Glomerular endothelial cell (primary cell): ENCODE data around the gene NEB. TPM values are rescaled to one million over a fixed set of nuclear protein-coding genes. Genes with fewer than 3 reads are reported as not detected.

Source experiments
- DNase-seq: peaks from one replicate; pipeline ENCODE4 v3.0.0-alpha.2; 2011; ENCODE audit warnings: low read depth, low spot score; ENCODE audit errors: extremely low read depth
- total RNA-seq: library from RNA; depleted of rRNA; stranded (reverse); fragments of >200 nt; gene quantifications from 2 replicates; pipeline ENCODE4 v1.2.3, GENCODE V29; 2015

NEB gene, protein sequence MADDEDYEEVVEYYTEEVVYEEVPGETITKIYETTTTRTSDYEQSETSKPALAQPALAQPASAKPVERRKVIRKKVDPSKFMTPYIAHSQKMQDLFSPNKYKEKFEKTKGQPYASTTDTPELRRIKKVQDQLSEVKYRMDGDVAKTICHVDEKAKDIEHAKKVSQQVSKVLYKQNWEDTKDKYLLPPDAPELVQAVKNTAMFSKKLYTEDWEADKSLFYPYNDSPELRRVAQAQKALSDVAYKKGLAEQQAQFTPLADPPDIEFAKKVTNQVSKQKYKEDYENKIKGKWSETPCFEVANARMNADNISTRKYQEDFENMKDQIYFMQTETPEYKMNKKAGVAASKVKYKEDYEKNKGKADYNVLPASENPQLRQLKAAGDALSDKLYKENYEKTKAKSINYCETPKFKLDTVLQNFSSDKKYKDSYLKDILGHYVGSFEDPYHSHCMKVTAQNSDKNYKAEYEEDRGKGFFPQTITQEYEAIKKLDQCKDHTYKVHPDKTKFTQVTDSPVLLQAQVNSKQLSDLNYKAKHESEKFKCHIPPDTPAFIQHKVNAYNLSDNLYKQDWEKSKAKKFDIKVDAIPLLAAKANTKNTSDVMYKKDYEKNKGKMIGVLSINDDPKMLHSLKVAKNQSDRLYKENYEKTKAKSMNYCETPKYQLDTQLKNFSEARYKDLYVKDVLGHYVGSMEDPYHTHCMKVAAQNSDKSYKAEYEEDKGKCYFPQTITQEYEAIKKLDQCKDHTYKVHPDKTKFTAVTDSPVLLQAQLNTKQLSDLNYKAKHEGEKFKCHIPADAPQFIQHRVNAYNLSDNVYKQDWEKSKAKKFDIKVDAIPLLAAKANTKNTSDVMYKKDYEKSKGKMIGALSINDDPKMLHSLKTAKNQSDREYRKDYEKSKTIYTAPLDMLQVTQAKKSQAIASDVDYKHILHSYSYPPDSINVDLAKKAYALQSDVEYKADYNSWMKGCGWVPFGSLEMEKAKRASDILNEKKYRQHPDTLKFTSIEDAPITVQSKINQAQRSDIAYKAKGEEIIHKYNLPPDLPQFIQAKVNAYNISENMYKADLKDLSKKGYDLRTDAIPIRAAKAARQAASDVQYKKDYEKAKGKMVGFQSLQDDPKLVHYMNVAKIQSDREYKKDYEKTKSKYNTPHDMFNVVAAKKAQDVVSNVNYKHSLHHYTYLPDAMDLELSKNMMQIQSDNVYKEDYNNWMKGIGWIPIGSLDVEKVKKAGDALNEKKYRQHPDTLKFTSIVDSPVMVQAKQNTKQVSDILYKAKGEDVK (N-terminal part only)
- total RNA-seq = 0.44 and 1.5 TPM in 2 replicates

- DNase-seq = no peak
These were observed at the start of gene NEB for GRCh38 chr2:151733771-151734672. TSS of gene NEB (minus strand) at chr2:151734476. CDS start at chr2:151733156, 1,320 bp downstream.

GRCh38 chr2:151783133-151783520 is 48.9 kb upstream of the NEB start:
- no peak for DNase-seq

- no peak for DNase-seq
These were observed 48.3 kb upstream of the NEB start for GRCh38 chr2:151782378-151783132.

- DNase-seq = no peak
These were observed 47.4 kb upstream of the NEB start for GRCh38 chr2:151781642-151782041.

GRCh38 chr2:151780938-151781337 is 46.7 kb upstream of the NEB start:
- DNase-seq = no peak

DNA sequence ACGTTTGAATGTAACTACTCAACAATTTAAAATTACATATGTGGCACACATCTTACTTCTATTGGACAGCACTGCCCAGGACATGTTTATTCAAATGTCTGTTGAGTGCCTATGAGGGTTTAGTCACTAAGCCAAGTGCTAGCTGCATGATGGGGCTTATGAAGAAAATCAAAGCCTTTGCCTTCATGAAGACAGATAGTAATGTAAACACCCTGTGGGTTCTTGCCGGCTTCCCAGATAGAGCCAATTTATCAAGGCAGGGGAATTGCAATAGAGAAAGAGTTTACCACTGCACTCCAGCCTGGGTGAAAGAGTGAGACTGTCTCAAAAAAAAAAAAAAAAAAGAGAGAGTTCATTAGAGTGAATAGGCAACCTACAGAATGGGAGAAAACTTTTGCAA is 43.7 kb upstream of the NEB start:
- no peak for DNase-seq

DNA sequence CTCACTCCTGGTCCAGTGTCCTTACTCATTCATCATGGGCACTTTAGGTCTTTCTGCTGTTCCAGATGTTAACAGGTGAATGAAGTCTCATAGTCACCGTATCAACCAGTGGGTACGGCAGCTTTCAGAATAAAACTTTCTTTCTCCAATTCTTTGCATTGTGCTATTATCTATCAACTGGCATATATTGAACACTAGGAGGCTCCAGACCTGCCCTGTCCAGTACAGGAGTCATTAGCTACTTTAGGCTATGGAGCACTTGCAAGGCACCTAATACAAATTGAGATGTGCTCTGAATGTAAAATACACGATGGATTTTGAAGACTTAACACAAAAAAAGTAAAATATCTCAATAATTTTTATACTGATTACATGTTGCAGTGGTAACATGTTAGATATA is 43.2 kb upstream of the NEB start:
- DNase-seq = no peak

DNA sequence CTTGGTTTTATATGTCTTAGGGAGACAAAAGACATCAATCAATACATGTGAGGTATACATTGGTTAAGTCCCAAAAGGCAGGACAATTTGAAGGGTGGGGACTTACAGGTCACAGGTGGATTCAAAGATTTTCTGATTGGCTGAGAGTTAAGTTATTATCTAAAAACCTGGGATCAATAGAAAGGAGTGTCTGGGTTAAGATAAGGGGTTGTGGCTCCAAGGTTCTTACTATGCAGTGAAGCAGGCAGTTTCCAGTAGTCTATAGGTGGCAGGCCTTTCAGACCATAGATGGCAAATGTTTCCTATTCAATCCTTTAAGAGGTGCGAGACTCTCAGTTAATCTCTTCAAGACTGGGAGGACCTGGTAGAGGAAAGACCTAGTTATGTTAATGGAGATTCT is 42.1 kb upstream of the NEB start:
- DNase-seq = no peak

DNA sequence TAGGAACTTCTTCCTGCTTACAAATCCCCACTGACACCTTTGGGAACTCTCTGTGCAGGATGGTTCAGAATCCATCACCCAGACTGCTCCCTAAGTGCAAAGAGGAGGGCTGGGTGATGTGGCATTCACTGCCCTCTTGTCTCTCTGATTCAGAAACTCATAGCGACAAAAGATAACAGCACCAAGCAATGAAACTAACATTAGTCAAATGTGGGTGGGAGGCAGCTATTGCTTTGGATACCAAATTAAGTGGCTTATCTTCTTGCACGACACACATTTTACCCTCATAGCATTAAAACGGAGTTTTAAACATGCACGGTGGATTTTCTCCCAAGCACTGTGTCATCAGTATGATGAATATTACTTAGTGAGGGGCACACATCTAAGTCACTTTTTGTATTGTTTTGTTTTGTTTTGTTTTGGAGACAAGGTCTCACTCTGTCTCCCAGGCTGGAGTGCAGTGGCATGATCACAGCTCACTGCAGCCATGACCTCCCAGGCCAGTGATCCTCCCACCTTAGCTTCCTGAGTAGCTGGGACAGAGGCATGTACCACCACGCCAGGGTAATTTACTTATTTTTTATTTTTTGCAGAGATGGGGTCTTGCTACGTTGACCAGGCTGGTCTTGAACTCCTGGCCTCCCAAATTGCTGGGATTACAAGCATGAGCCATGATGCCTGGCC is 40.9 kb upstream of the NEB start:
- no peak for DNase-seq

GRCh38 chr2:151774506-151774905 is 40.2 kb upstream of the NEB start:
- DNase-seq = no peak

GRCh38 chr2:151771599-151772358 is 37.5 kb upstream of the NEB start:
- DNase-seq = no peak

DNA sequence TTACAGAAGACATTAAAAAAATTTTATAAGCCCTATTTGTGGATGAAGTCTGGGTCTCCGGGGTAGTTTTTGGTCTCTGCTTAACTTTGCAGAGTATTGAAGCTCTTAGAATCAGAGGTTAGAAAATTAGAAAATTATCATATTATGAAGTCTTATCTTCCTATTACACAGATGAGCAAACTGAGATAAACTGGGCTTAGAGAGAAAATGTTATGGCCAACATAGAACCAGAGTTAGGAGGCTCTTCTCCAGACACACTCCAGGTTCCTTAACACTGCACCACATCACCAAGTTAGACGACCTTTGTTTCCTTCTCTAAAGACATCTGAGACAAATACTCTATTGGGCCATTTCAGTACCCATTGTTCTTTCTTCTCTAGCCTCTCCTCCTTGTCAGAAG is 36.7 kb upstream of the NEB start:
- DNase-seq = no peak

- no peak for DNase-seq
These were observed 35.3 kb upstream of the NEB start for GRCh38 chr2:151769606-151770005.

GRCh38 chr2:151767536-151767935 is 33.3 kb upstream of the NEB start:
- no peak for DNase-seq

DNA sequence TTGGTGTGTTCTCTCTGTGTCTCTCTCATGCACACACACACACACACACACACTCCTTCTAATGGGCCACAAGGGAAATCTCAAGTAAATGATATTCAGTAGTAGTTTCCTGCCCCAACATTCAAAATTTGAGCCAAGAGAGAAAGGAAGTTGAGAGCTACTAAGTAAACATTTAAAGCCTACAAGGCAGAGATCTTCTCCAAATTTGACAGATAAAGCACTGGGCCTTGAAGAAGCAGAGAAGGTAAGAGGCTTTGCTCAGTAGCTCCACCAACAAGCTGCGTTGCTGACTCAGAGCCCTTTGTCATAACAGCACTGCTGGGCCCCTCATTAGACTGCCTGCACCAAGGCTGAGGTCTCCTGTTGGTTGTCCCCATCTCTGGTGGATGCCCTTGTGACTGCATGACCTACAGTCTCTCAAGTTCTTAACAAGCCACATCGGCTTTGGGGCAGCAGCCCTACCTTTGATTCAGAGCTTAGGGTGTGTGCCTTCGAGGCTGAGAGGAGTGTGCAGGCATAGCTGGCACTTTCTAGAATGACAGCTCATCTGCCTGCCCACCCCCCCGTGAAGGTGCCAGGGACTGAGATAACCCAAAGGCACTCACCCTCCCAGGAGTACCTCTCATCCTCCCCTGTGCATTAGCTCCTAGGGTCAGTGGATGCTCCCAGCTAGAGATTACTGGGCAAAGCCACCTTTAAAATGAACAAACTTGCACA is 32.3 kb upstream of the NEB start:
- no peak for DNase-seq

DNA sequence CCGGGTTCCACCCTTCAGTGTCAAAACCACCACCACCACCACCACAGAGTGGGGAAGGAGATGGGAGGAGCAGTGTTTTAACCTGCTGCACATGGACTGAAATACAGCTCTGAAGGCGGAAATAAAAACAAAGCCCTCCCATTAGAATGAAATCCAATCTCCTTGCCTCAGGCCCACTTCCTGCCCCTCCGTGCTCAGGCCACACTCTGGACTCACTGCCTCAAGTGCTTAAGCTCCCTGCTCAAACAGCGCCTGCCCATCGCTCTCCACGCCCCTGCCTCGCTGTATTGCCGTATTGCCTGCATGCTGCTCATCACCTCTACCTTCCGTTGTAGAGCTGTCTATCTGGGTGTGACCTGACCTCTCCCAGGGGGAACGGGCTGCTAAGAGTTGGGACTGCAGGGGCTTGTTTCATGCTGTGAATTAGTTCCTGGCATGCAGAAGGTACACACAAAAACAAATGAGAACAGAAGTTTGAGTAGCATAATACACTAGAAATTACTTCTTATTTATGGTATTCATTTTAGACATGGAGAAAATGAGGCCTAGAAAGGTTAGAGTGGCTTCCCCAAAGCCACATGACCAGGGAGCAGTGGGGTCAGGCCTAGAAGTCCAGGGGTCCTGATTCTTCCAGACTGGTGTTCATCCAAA is 31.6 kb upstream of the NEB start:
- no peak for DNase-seq

DNA sequence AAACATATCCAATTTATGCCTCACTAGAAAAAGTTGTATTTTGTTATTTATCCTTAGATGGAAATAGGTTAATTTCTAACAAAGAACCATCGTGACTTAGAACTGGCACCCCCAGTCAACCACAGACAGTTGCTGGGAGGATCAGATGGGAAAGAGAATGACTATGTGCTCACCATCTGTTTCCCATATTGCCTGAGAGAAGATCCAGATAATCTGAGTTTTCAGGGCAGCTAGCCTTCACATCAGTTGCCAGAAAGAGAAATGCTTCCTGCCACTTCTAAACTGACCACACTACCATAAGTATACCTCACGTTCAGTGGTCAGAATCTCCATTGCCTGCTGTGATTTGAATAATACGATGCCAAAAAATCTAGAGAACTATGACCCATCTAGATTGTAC is 28.4 kb upstream of the NEB start:
- DNase-seq = no peak
